Measurements from ENCODE around the gene RNF144B.
A peak's percentile ranks its signal among the peaks of the same experiment; 100 is the strongest.
"Not testable (repeated sequence)": the region's sequence is repeated elsewhere in the genome, so short reads cannot be mapped to it uniquely, and the experiment has no call there.

Gene RNF144B

GRCh38 chr6:18387061-18387721 lies at the start of gene RNF144B:
Gene RNF144B (plus strand): TSS chr6:18387350. CDS start chr6:18399535, 12,185 bp downstream.
- DNase-seq (ENCODE audit: low read depth) = peak; percentile 23

- DNase-seq (ENCODE audit: low read depth) = no peak
These were observed 47.6 kb upstream of the RNF144B start for GRCh38 chr6:18339599-18339998.

- no peak for DNase-seq (ENCODE audit: low read depth)
These were observed 46.2 kb upstream of the RNF144B start for GRCh38 chr6:18340781-18341551.

GRCh38 chr6:18342223-18342622 lies 44.9 kb upstream of the RNF144B start:
- DNase-seq (ENCODE audit: low read depth) = no peak

GRCh38 chr6:18343741-18344140 lies 43.4 kb upstream of the RNF144B start:
- DNase-seq (ENCODE audit: low read depth) = no peak

GRCh38 chr6:18347021-18347577 lies 40.1 kb upstream of the RNF144B start:
- no peak for DNase-seq (ENCODE audit: low read depth)

GRCh38 chr6:18347866-18348265 lies 39.3 kb upstream of the RNF144B start:
- no peak for DNase-seq (ENCODE audit: low read depth)

- DNase-seq (ENCODE audit: low read depth) = no peak
These were observed 37.8 kb upstream of the RNF144B start for GRCh38 chr6:18349386-18349785.

- DNase-seq (ENCODE audit: low read depth) = no peak
These were observed 36.9 kb upstream of the RNF144B start for GRCh38 chr6:18350271-18350670.

- DNase-seq (ENCODE audit: low read depth) = no peak
These were observed 36.4 kb upstream of the RNF144B start for GRCh38 chr6:18350712-18351111.

GRCh38 chr6:18352001-18352400 lies 35.1 kb upstream of the RNF144B start:
- no peak for DNase-seq (ENCODE audit: low read depth)

- DNase-seq (ENCODE audit: low read depth) = no peak
These were observed 34.3 kb upstream of the RNF144B start for GRCh38 chr6:18352842-18353241.

- no peak for DNase-seq (ENCODE audit: low read depth)
These were observed 33.9 kb upstream of the RNF144B start for GRCh38 chr6:18353251-18353650.

- DNase-seq (ENCODE audit: low read depth) = not testable (repeated sequence)
These were observed 29.6 kb upstream of the RNF144B start for GRCh38 chr6:18357546-18357945.

GRCh38 chr6:18359237-18359885 lies 27.8 kb upstream of the RNF144B start:
- no peak for DNase-seq (ENCODE audit: low read depth)

GRCh38 chr6:18360188-18360587 lies 27.0 kb upstream of the RNF144B start:
- no peak for DNase-seq (ENCODE audit: low read depth)

GRCh38 chr6:18362058-18362561 lies 25.0 kb upstream of the RNF144B start:
- DNase-seq (ENCODE audit: low read depth) = no peak

- DNase-seq (ENCODE audit: low read depth) = no peak
These were observed 23.4 kb upstream of the RNF144B start for GRCh38 chr6:18363746-18364145.

- DNase-seq (ENCODE audit: low read depth) = not testable (repeated sequence)
These were observed 22.6 kb upstream of the RNF144B start for GRCh38 chr6:18364561-18364960.

GRCh38 chr6:18367371-18367770 lies 19.8 kb upstream of the RNF144B start:
- DNase-seq (ENCODE audit: low read depth) = no peak

- DNase-seq (ENCODE audit: low read depth) = no peak
These were observed 18.7 kb upstream of the RNF144B start for GRCh38 chr6:18368277-18369105.

- no peak for DNase-seq (ENCODE audit: low read depth)
These were observed 16.1 kb upstream of the RNF144B start for GRCh38 chr6:18371010-18371409.
